ENCODE results near the gene PRLH.

PRLH gene

DNA sequence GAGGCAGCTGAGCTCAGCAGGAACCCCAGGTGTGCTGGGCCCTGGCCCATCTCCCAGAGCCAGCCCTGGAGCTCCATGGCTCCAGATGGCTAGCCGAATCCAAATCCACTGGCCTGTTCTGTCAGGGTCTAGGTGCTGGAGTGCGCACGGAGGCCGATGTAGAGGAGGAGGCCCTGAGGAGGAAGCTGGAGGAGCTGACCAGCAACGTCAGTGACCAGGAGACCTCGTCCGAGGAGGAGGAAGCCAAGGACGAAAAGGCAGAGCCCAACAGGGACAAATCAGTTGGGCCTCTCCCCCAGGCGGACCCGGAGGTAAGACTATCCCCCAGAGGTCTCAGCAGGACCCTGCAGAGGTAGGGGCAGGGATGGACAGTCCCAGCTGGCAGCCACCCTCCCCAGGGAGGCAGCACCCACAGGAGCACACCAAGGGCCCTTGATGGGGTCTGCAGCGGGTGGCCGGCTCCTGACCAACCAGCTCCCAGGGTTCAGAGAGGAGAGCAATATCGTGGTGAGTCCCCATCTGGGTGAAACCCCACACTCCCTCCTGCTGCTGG is 26.1 kb upstream of the PRLH start:
- no peak for DNase-seq

DNA sequence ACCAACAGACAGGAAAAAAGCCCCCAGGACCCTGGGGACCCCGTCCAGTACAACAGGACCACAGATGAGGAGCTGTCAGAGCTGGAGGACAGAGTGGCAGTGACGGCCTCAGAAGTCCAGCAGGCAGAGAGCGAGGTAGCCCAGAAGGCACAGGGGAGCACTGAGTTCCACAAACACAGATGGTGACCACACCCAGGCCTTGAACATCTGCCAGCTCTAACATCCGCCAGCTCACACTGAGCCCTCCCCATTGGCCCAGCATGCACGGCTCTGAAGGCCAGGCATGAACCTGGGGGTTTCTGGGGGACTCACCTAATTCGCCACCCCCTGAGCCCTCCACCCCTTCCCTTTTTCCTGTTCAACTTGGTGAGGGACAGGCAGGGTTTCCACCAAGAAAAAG is 25.6 kb upstream of the PRLH start:
- DNase-seq = no peak

DNA sequence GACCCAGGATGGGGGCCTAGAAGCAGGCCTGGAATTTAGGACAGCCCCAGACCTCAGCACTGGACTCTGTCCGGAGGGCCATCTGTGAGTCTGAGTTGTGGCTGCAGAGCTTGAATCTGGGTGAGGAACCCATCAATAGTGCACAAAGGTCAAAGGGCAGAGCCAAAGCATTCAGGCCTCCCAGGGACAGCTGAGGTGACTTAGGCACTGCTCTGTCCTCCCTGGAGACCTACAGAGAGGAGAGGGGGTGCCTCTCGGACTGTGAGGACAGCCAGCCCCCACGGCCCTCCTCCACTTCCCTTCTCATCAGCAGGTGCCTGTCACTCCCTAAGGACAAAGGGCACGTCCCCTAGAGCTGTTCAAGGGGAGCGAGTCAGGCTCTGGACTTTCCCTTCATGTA is 25.1 kb upstream of the PRLH start:
- DNase-seq = no peak

DNA sequence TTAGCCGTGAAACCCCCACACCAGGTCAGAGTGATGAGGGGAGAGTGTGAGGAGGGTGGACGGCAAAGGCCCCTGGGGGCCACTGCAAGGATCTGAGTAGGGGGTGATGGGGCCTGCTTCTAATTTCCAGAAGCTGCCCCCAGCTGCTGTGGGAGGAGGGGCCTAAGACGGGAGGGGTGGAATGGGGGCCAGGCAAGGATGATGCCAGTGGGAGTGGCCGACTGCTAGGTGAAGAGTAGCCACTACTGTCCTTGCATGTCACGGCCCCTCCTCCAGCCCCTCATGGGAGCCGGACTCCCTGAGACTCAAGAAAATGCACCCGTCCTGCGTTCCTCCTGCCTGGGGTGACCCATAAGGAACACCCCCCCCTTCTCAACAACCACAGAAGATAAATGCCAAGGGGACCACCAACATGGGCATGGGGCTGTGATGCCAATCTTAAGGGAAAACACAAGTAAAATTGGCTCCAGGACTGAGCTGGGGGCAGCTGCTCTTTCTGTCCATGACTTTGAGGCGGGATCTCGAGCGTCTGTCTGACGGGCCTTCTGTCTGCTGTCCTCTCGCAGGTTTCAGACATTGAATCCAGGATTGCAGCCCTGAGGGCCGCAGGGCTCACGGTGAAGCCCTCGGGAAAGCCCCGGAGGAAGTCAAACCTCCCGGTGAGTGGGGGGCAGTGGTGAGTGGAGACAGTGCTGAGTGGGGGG is 24.2 kb upstream of the PRLH start:
- no peak for DNase-seq

DNA sequence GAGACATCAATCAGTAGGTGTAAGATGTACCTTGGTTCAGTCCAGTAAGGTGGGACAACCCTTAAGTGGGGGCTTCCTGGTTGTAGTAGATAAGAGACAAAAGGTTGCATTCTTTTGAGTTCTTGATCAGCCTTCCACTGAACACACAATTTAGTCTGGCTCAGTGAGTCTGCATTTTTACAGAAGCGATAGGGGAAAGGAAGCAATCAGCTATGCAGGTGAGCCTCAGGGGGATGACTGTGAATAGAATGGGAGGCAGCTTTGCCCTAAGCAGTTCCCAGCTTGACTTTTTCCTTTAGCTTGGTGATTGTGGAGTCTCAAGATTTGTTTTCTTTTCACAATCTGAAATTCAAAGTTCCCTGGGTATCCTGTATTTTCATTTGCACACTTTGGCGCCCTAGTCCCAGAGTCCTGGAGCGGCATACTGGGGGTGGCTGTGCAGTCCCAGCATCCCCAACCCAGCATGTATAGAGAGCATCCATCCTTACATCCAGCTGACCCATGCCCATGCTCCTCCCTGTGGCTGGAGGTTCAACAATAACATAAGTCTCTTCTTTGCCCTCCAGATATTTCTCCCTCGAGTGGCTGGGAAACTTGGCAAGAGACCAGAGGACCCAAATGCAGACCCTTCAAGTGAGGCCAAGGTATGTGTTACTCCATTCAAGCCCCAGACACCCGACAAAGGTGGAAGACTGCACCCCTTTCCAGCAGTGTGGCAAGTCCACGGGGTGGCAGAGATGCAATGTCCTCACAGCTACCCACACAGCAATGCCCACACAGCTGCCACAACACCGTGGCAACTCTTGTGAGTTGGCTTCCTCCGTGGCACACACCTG is 20.1 kb upstream of the PRLH start:
- no peak for DNase-seq

DNA sequence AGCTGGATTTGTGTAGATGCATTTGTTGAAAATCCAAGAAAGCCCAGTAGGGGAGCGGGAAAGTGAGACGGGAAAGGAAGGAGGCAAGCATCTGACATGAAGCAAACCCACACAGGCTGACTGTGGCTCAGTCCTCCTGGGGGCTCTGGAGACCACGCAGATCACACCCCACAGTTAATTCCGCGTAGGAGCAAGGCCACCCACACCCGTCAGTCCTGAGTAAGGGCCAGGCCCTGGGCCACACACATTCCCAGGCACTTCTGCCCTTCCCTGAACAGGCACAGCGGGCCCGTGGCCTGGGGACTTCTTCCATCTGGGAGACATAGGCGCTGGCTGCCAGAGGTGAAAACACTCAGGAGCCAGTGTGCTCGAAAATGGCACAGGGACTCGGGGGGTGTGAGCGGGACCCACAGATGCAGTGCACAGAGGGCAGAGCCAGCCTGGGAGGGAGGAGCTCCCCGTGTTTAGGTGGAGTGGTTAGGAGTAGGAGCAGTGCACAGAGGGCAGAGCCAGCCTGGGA is 19.4 kb upstream of the PRLH start:
- no peak for DNase-seq

DNA sequence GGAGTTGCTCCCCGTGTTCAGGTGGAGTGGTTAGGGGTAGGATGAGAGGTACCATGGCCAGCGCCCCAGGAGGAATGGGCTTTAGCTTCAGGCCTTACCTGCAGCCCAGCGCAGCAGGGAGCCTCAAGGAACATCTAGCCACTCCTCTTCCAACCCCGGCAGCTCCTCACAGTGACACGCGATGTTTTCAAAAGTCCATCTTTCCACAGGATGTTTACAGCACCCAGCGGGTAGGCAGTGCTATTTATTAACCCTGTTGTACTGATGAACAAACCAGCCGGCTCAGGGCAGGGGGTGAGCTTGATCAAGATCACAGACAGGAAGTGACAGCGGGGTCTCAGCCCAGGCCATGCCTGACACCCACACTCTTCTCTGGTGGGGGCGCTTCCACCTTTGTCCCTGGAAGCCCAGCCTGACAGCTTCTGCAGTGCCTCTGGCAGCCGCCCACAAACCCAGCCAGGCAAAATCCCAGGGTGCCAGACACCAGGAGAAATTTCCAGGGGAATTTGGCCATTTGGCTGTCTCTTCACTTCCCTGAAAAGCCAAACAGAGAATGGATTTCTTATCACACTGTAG is 18.4 kb upstream of the PRLH start:
- DNase-seq = no peak

DNA sequence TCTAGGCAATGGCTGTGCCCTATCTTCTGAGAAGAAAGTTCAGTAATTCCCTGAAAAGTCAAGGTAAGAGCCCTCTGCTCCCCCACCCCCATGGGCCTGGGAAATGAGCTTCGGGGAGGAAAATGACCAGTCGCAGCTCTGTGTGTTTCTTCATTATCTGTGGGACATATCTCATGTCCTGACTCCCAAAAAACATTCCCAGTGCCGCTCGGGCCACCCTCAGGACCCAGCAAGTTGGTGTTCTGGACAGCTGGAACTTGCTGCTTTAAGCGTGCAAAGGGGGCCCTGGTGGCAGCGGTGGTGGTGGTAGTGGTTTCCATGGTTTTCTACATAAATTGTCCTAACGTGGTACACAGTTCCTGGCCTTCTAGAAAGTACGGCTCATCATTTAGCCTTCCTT is 17.2 kb upstream of the PRLH start:
- no peak for DNase-seq

DNA sequence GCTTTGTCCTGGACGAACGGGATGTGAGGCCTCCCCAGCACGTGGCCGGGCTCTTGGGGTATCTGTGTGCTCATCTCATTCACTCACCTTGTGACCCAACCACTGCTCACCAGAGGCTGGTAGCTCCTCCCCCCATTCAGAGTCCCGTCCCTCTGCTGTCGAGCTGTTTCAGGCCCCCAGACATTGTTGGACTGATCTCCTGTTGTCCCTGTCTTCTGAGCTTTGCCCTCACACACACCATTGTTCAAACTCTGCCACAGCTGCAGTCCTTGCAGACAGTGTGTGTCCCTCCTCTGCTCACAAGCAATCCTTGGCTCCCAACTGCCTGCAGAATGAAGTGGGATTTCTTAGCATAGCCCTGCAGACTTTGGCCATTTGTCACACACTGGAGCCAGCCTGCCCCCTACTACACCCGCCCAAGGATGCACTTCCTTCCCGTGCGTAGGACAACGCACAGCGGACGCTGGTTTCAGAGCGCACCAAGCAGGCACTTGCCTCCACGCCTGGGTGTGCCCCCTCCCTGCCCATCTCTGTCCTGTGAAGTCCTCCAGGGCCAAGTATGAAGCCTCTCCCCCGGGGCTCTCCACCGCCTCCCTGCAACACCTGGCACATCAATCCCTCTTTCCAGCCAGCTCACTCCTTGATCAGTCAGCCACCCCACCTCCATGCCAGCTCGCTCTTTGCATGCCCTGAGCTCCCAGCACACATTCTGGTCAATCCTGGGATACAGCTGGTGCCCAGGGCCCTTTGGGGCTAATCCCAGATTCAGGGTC is 16.5 kb upstream of the PRLH start:
- DNase-seq = no peak

DNA sequence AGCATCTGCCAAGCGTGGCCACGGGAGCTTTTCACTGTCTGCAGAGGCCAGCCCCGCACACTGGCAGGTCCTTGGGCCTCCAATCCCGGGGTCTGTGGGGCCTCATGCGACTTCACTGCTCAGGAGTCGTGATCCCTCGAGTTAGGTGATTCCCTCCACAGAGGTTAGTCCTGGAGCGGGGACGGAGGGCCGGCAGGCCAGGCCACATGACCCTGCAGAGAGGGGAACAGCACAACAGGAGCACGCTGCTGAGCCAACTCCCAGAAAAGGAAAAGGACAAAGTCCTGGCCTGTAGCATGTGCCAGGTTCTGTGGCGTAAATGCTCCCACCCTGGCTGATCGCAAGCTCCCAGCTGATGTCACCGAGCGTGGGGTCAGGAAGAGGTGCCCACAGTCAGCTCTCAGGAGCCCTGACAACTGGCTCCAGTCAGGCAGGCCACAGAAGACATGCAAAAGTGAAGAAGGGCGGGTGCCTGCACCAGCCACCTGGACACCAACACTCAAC is 15.3 kb upstream of the PRLH start:
- no peak for DNase-seq

DNA sequence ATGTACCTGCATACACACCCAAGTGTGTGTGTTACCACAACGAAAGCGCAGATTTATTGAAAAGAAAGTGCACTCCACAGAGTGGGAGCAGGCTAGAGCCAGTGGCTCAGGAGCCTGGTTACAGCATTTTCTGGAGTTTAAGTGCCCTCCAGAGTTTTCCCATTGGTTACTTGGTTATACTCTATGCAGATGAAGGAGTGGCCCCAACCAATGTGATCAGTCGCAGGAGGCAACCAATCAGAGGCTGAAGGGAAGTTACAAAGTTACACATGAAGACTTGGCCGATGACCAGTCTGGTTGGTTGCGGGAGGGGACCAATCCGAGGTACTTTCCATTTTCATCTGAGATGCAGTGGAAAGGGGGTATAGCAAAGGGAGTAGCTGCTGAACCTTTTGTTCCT is 13.5 kb upstream of the PRLH start:
- DNase-seq = no peak

DNA sequence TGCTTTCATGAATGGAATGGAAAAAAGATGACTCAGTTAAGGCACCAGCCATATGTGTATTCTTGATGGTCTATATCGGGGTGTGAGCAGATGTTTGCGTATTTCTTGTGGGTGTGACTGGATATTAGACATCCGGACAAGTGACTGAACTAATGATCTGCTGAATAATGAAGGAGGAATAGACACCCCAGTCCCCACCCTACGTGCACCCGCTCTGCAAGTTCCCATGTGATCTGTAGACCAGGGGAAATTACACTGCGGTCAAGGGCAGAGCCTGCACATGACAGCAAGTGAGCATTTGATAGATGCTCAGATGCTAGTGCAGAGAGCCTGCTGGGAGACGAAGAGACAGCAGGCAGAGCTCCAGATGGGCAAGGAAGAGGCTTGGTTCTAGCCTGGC is 12.4 kb upstream of the PRLH start:
- DNase-seq = no peak

DNA sequence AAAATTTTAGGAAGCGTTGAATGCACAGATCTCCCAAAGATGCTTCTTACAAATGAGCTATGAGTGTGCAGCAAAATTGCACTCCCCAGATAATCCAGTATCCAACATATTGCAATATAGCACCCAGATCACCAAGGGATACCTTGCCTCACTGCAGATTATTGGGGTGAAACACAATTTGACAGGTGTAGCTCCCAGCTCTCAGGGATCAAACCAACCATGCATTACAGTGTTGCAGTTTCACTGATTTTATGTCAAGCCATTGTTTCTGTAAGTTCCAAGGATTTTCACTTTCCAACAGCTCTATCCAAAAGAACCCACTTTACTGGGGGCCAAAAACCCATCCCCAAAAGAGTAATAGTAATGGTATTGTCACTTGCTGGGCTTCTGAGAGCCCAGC is 10.8 kb upstream of the PRLH start:
- no peak for DNase-seq

DNA sequence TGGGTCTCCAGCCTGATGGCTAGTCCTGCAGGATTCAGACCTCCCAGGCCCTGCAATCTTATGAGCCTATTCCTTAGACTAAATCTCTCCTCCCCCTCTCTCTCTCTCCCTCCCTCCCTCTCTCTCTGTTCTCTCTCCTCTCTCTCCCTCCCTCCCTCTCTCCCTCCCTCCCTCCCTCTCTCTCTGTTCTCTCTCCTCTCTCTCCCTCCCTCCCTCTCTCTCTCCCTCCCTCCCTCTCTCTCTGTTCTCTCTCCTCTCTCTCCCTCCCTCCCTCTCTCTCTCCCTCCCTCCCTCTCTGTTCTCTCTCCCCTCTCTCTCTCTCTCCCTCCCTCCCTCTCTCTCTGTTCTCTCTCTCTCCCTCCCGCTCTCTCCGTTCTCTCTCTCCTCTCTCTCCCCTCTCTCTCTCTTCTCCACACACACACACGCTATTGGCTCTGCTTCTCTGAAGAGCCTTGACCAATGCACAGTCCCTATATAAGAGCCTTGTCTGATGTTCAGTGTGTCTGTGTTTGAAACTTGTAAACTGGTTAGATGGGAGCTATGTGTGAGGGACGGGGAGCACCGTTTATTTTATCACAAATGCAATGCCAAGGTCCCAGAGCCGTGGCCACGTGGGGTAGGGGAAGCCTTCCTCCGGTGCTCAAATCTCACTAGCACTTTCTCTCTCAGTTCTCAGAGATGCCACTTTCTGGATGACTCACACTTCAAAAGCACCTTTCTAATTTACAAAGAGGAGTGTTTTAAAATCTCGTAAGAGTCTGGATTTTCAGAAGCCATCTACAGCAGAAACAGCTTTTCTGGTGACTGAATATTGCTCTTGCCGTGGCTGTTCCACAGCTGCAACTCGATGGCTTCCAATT is 9.4 kb upstream of the PRLH start:
- DNase-seq = no peak

DNA sequence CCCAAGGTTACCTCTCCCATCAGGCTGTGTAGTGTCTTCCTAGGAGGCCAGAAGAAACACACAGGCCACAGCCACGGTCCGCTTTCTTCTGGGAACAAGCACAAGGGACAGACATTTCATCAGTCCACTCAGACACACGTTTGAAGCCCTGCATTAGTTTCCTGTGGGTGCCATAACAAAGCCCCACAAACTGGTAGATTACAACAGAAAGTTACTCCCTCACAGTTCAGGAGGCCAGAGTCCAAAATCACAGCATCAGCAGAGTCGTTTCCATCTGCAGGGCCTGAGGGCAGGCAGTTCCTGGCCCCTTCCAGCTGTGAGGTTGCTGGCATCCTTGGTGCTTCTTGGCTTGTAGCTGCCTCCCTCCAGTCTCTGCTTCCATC is 8.8 kb upstream of the PRLH start:
- no peak for DNase-seq

DNA sequence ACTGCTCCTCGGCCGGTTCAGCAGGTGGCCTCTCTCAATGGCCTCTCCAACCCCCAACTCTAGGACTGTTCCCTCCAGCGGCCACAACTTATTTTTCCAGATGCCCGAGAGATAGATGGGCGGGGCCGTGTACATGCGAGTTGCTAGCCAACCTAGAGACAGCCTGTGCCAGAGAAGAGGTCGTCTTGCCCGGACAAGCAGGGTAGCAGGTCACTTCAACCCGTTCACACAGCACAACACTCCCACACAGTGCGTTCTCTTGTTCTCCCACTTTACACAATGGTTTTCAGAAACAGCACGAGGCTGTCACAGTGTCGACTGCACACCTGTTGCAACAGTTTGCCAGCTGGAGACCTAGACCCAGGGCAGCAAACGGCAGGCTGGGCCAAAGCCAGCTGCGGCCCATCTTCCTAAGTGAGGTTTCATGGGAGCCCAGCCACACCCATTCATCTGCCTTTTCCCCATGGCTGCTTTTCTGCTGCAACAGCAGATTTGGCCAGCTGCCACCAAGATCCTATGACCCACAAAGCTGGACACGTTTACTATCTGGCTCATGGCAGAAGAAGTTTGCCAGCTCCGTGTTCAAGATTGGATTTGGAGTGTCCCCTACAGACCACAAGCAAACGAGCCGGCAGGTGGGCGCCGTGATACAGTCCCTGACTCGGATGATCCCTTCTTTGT is 7.3 kb upstream of the PRLH start:
- DNase-seq = no peak

DNA sequence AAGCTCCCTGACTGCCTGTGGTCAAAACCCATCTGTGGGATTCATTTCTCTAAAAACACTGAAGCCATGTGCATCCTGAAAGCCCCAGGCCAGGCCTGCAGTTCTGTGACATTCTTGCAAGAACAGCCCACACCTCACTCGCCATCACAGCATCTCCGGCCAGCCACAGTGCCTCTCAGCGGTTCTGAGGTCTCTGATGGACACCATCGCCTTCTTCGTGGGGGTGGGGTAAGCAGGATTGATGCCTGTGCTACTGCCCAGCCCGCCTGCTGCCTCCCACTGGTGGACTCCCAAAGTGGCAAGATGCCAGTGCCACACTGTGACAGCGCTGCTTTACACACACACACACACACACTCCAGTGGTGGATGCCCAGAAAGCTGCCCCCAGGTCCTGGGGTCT is 5.2 kb upstream of the PRLH start:
- DNase-seq = no peak

DNA sequence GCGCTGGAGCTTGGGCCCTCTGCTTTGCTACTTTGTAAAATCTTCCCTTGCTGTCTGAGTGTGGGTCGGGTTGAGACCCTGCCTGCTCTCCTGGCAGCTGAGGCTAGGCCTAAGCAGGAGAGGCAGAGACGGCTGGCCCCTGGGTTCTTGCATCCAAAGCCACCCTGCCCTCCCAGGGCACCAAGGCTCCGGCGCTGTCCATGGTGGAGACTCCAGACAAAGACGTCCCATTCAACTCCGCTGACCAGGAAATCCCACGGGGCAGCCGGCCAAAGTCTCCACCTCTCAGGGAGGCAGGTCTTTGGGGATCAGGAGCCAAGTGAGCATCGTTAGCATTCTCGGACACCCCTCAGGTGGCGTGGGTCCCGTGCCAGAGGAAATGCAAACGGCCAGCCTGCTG is 2.6 kb upstream of the PRLH start:
- DNase-seq = no peak

DNA sequence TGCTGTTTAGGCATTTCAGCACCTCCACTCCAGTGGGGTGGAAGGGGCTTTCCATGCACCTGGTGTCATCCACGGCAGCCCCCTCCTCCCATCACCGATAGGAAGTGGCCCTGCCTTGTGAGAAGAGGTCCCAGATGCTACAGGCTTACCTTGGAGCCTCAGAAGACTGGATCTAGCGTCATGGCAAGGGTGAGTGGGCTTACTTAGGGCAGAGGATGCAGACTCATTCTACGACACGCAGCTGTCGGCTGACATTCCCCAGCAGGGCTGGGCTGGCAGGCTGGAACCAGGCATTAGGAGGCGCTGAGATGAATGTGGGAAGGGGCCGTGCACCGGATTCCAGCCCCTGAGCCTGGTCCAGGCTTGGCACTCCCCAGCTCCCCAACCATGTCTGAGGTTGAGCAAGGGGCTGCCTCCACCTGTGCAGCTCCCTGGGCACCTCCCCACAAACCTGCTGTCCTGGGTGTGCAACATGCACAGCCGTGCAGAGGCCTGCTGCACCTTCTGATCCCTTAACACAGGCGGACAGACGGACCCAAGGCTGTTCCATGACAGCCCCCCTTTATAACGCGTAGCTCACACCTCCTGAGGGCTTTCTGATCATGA is 1.7 kb upstream of the PRLH start:
- DNase-seq = no peak

DNA sequence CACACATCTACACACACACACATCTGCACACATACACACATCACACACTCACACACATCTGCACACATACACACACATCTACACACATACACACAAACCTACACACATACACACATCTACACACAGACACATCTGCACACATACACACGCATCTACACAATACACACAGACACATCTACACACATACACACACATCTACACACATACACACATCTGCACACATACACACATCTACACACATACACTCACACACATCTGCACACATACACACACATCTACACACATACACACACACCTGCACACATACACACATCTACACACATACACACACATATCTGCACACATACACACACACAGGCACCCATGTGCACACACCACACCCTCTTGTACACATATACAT is 400 bp upstream of the PRLH start:
- no peak for DNase-seq

Data from activated CD4-positive, CD25-positive, alpha-beta regulatory T cell (primary cell).